Activated CD8-positive, alpha-beta T cell treated with anti-CD3 and anti-CD28 coated beads, Interleukin-2, amount 10 ng/mL, durations not matched to agents 7 days and 5 days (primary cell): ENCODE data around the gene IRAK1. TPM values are rescaled to one million over a fixed set of nuclear protein-coding genes. Genes with fewer than 3 reads are reported as not detected.

Source experiments
- ATAC-seq: fragments of 150-1000 bp; cut with Tn5 transposase; one replicate; pipeline ENCODE4 v1.10.0; 2021; ENCODE audit warnings: moderate library complexity
- CTCF ChIA-PET: fragments of 350-600 bp; sonication (Branson Sonifier 250); formaldehyde crosslinking; loops from one replicate; lab custom pipeline; 2021; ENCODE audit warnings: antibody characterized with exemption; lab: Charles Lee
- POLR2A ChIA-PET: fragments of 350-600 bp; sonication (Branson Sonifier 250); formaldehyde crosslinking; loops from one replicate; lab custom pipeline; 2021; ENCODE audit warnings: antibody characterized with exemption; lab: Charles Lee
- DNase-seq: peaks from one replicate; pipeline ENCODE4 v3.0.0-alpha.2; 2020
- H3K27ac Mint-ChIP-seq: one replicate; pipeline ENCODE4 v1.8.0; 2021; ENCODE audit warnings: mild to moderate bottlenecking, mixed read lengths
- H3K27me3 Mint-ChIP-seq: one replicate; pipeline ENCODE4 v1.8.0; 2021; ENCODE audit warnings: low read depth, mixed read lengths
- H3K36me3 Mint-ChIP-seq: one replicate; pipeline ENCODE4 v1.8.0; 2021; ENCODE audit warnings: low read depth, mixed read lengths
- H3K4me1 Mint-ChIP-seq: one replicate; pipeline ENCODE4 v1.8.0; 2021; ENCODE audit warnings: low read depth, mixed read lengths
- H3K4me3 Mint-ChIP-seq: one replicate; pipeline ENCODE4 v1.8.0; 2021; ENCODE audit warnings: mild to moderate bottlenecking, mixed read lengths
- H3K9me3 Mint-ChIP-seq: one replicate; pipeline ENCODE4 v1.8.0; 2022; ENCODE audit warnings: mixed read lengths; ENCODE audit not compliant: insufficient read depth
- total RNA-seq, 2 experiments: library from RNA; stranded (reverse); gene quantifications; one replicate each; pipeline ENCODE4 v1.2.3, GENCODE V29; 2021

Gene IRAK1
- total RNA-seq = 100 to 1,000 TPM; 164 to 165 TPM

GRCh38 chrX:154019633-154020528 is at the start of gene IRAK1:
Gene IRAK1 (minus strand): TSS chrX:154019902. CDS start chrX:154019812, 90 bp downstream.
- POLR2A ChIA-PET = interaction anchor here (0.8 to 2.8 kb wide), 7 partner anchors 10 to 95 kb away, joined by 3 to 11 read pairs (median 4); partner anchors contain the start of genes ARHGAP4, HCFC1 and TMEM187
- H3K27me3 Mint-ChIP-seq = no peaks in the 10 kb centered on the region
- H3K27ac Mint-ChIP-seq = peak within 1 kb of the TSS; percentile 93
- DNase-seq (peak; percentile 53), ATAC-seq (peak; percentile 83)
- peak within 1 kb of the TSS; percentile 87 for H3K4me3 Mint-ChIP-seq
- H3K4me1 Mint-ChIP-seq = peaks cover 21% of the 10 kb centered on the region
- no peaks in the 10 kb centered on the region for H3K9me3 Mint-ChIP-seq
- H3K36me3 Mint-ChIP-seq = peaks cover 31% of the 10 kb centered on the region
- CTCF ChIA-PET = interaction anchor here (1.2 to 1.6 kb wide), 4 partner anchors 17 to 73 kb away, joined by 4 to 5 read pairs (median 4); no protein-coding TSS in a partner anchor

GRCh38 chrX:154068560-154068959 is 48.9 kb upstream of the IRAK1 start:
- CTCF ChIA-PET = no interaction called here
- peaks cover 13% of the 10 kb centered on the region for H3K4me1 Mint-ChIP-seq
- H3K27ac Mint-ChIP-seq = no peak overlapping the region
- DNase-seq = no peak
- ATAC-seq = no peak
- POLR2A ChIA-PET = no interaction called here
- no peaks in the 10 kb centered on the region for H3K9me3 Mint-ChIP-seq
- H3K36me3 Mint-ChIP-seq = peaks cover 15% of the 10 kb centered on the region
- no peak overlapping the region for H3K4me3 Mint-ChIP-seq
- H3K27me3 Mint-ChIP-seq = no peaks in the 10 kb centered on the region

- H3K27me3 Mint-ChIP-seq = no peaks in the 10 kb centered on the region
- no peak overlapping the region for H3K4me3 Mint-ChIP-seq
- H3K9me3 Mint-ChIP-seq = no peaks in the 10 kb centered on the region
- ATAC-seq (no peak), DNase-seq (no peak)
- POLR2A ChIA-PET = no interaction called here
- peaks cover 16% of the 10 kb centered on the region for H3K36me3 Mint-ChIP-seq
- H3K27ac Mint-ChIP-seq = no peak overlapping the region
- CTCF ChIA-PET = no interaction called here
- peaks cover 27% of the 10 kb centered on the region for H3K4me1 Mint-ChIP-seq
Measured at GRCh38 chrX:154064637-154065435, 45.1 kb upstream of the IRAK1 start.

GRCh38 chrX:154063234-154063633 is 43.5 kb upstream of the IRAK1 start:
- CTCF ChIA-PET = no interaction called here
- Mint-ChIP-seq H3K9me3 (no peaks in the 10 kb centered on the region), H3K4me1 (peaks cover 37% of the 10 kb centered on the region), H3K27me3 (no peaks in the 10 kb centered on the region), H3K4me3 (no peak overlapping the region), H3K27ac (no peak overlapping the region), H3K36me3 (peaks cover 18% of the 10 kb centered on the region)
- DNase-seq (no peak), ATAC-seq (no peak)
- POLR2A ChIA-PET = no interaction called here

- ChIA-PET POLR2A (no interaction called here), CTCF (interaction anchor here (1.0 kb wide), 1 partner anchor 10 kb away, joined by 3 read pairs; no protein-coding TSS in a partner anchor)
- Mint-ChIP-seq H3K36me3 (peaks cover 27% of the 10 kb centered on the region), H3K9me3 (no peaks in the 10 kb centered on the region), H3K4me3 (no peak overlapping the region), H3K4me1 (peaks cover 48% of the 10 kb centered on the region), H3K27ac (no peak overlapping the region), H3K27me3 (no peaks in the 10 kb centered on the region)
- no peak for ATAC-seq
- no peak for DNase-seq
Measured at GRCh38 chrX:154061801-154062200, 42.1 kb upstream of the IRAK1 start.

- ATAC-seq = no peak
- Mint-ChIP-seq H3K36me3 (peaks cover 34% of the 10 kb centered on the region), H3K27ac (no peak overlapping the region), H3K27me3 (no peaks in the 10 kb centered on the region), H3K9me3 (no peaks in the 10 kb centered on the region), H3K4me1 (peaks cover 50% of the 10 kb centered on the region), H3K4me3 (no peak overlapping the region)
- DNase-seq = no peak
- POLR2A ChIA-PET = no interaction called here
- CTCF ChIA-PET = no interaction called here
Measured at GRCh38 chrX:154059729-154060245, 40.1 kb upstream of the IRAK1 start.

- Mint-ChIP-seq H3K4me1 (peaks cover 44% of the 10 kb centered on the region), H3K9me3 (no peaks in the 10 kb centered on the region), H3K4me3 (no peak overlapping the region), H3K36me3 (peaks cover 34% of the 10 kb centered on the region), H3K27ac (no peak overlapping the region), H3K27me3 (no peaks in the 10 kb centered on the region)
- no peak for DNase-seq
- no peak for ATAC-seq
- CTCF ChIA-PET = no interaction called here
- POLR2A ChIA-PET = no interaction called here
Measured at GRCh38 chrX:154059231-154059630, 39.5 kb upstream of the IRAK1 start.

GRCh38 chrX:154058214-154058997 is 38.7 kb upstream of the IRAK1 start:
- H3K27me3 Mint-ChIP-seq = no peaks in the 10 kb centered on the region
- ATAC-seq = no peak
- ChIA-PET POLR2A (no interaction called here), CTCF (no interaction called here)
- H3K36me3 Mint-ChIP-seq = peaks cover 34% of the 10 kb centered on the region
- H3K4me1 Mint-ChIP-seq = peaks cover 42% of the 10 kb centered on the region
- H3K27ac Mint-ChIP-seq = no peak overlapping the region
- no peak for DNase-seq
- no peak overlapping the region for H3K4me3 Mint-ChIP-seq
- H3K9me3 Mint-ChIP-seq = no peaks in the 10 kb centered on the region

- CTCF ChIA-PET = no interaction called here
- Mint-ChIP-seq H3K36me3 (peaks cover 36% of the 10 kb centered on the region), H3K4me1 (peaks cover 42% of the 10 kb centered on the region), H3K27ac (peak overlapping the region; percentile 67), H3K9me3 (no peaks in the 10 kb centered on the region), H3K4me3 (no peak overlapping the region), H3K27me3 (no peaks in the 10 kb centered on the region)
- no peak for ATAC-seq
- DNase-seq = no peak
- POLR2A ChIA-PET = no interaction called here
Measured at GRCh38 chrX:154057791-154058190, 38.1 kb upstream of the IRAK1 start.

- no peak for ATAC-seq
- ChIA-PET POLR2A (no interaction called here), CTCF (interaction anchor here (1.5 kb wide), 1 partner anchor 44 kb away, joined by 4 read pairs; no protein-coding TSS in a partner anchor)
- Mint-ChIP-seq H3K9me3 (no peaks in the 10 kb centered on the region), H3K27me3 (no peaks in the 10 kb centered on the region), H3K27ac (peak overlapping the region; percentile 67), H3K4me1 (peaks cover 42% of the 10 kb centered on the region), H3K36me3 (peaks cover 36% of the 10 kb centered on the region), H3K4me3 (no peak overlapping the region)
- no peak for DNase-seq
Measured at GRCh38 chrX:154056770-154057241, 37.1 kb upstream of the IRAK1 start.
